H1 (cell line): Measurements from ENCODE around the gene ZNF367. TPM values are rescaled to one million over a fixed set of nuclear protein-coding genes. Genes with fewer than 3 reads are reported as not detected.

Experiments used
- CTCF ChIA-PET: fragments of 300-600 bp; sonication (Branson Sonifier 250); formaldehyde crosslinking; loops from one replicate; lab custom pipeline; 2021; ENCODE audit not compliant: partially characterized antibody; lab: Charles Lee
- POLR2A ChIA-PET: fragments of 300-600 bp; sonication (Branson Sonifier 250); formaldehyde crosslinking; loops from one replicate; lab custom pipeline; 2021; ENCODE audit warnings: inconsistent platforms; ENCODE audit not compliant: partially characterized antibody; lab: Charles Lee
- DNase-seq, 2 experiments: peaks; one replicate each; pipeline versions ENCODE4 v3.0.0 to v3.0.0-alpha.2; 2010 to 2022; ENCODE audit warnings: low spot score in 2 of 2, low read depth in 1 of 2, mixed read lengths in 1 of 2
- FAIRE-seq: peaks from 2 replicates; lab custom pipeline; 2011; peaks lifted over from hg19 to GRCh38; lab: Jason Lieb, UNC
- H2AFZ ChIP-seq: 2 replicates; pipeline ENCODE4 v1.8.1; 2012; ENCODE audit warnings: low read length, inconsistent platforms
- H2AK5ac ChIP-seq: 2 replicates; pipeline ENCODE4 v1.6.1; 2013; ENCODE audit warnings: low read depth, low read length
- H2BK120ac ChIP-seq: replicated peaks from 2 replicates; pipeline ENCODE3; 2013; ENCODE audit warnings: low read depth, low read length, inconsistent platforms
- H2BK12ac ChIP-seq: 2 replicates; pipeline ENCODE4 v1.6.1; 2013; ENCODE audit warnings: low read depth, low read length
- H2BK15ac ChIP-seq: 2 replicates; pipeline ENCODE4 v1.6.1; 2013; ENCODE audit warnings: low read length
- H2BK20ac ChIP-seq: 2 replicates; pipeline ENCODE4 v1.6.1; 2013; ENCODE audit warnings: low read length
- H2BK5ac ChIP-seq: 2 replicates; pipeline ENCODE4 v1.6.1; 2013; ENCODE audit warnings: low read depth, low read length
- H3K14ac ChIP-seq: 2 replicates; pipeline ENCODE4 v1.6.1; 2013; ENCODE audit warnings: inconsistent platforms; ENCODE audit not compliant: insufficient read length
- H3K18ac ChIP-seq: 2 replicates; pipeline ENCODE4 v1.6.1; 2013; ENCODE audit warnings: low read length; ENCODE audit errors: extremely low read depth
- H3K23ac ChIP-seq: 2 replicates; pipeline ENCODE4 v1.6.1; 2013; ENCODE audit warnings: inconsistent platforms; ENCODE audit not compliant: insufficient read length
- H3K23me2 ChIP-seq: 2 replicates; pipeline ENCODE4 v1.6.1; 2013; ENCODE audit warnings: low read depth, low read length
- H3K27ac ChIP-seq: 2 replicates; pipeline ENCODE4 v1.6.1; 2011; ENCODE audit warnings: low read depth, low read length, inconsistent platforms
- H3K27me3 ChIP-seq, 4 experiments: replicated peaks in 1 of 4; 1 replicate in 1 of 4; 2 replicates in 3 of 4; pipeline versions ENCODE4 v1.6.1 to v1.8.1; 2011 to 2013; ENCODE audit warnings: low read length in 3 of 4, mild to moderate bottlenecking in 3 of 4, inconsistent platforms in 2 of 4, mixed read lengths in 2 of 4, moderate library complexity in 1 of 4; ENCODE audit not compliant: control insufficient read depth in 3 of 4, insufficient read depth in 3 of 4; ENCODE audit errors: extremely low read depth in 1 of 4
- H3K36me3 ChIP-seq, 4 experiments: 2 replicates each; pipeline versions ENCODE4 v1.6.1 to v1.8.1; 2011 to 2013; ENCODE audit warnings: mild to moderate bottlenecking in 4 of 4, low read length in 3 of 4, moderate library complexity in 2 of 4, control low read depth in 1 of 4, inconsistent platforms in 1 of 4; ENCODE audit not compliant: insufficient read depth in 4 of 4, control insufficient read depth in 2 of 4
- H3K4ac ChIP-seq: replicated peaks from 2 replicates; pipeline ENCODE3; 2013; ENCODE audit warnings: low read length, low read depth, mixed read lengths, inconsistent platforms; ENCODE audit not compliant: insufficient read length
- H3K4me1 ChIP-seq, 4 experiments: replicated peaks in 1 of 4; 1 replicate in 1 of 4; 2 replicates in 3 of 4; pipeline versions ENCODE4 v1.6.1 to v1.8.1; 2011 to 2013; ENCODE audit warnings: low read length in 3 of 4, inconsistent platforms in 2 of 4, mixed read lengths in 1 of 4; ENCODE audit not compliant: insufficient read depth in 4 of 4, control insufficient read depth in 3 of 4
- H3K4me2 ChIP-seq, 2 experiments: 2 replicates each; pipeline versions ENCODE4 v1.6.1 to v1.8.1; 2011 to 2013; ENCODE audit warnings: low read depth in 2 of 2, low read length in 2 of 2, control low read depth in 1 of 2, inconsistent platforms in 1 of 2, mild to moderate bottlenecking in 1 of 2; ENCODE audit not compliant: insufficient read depth in 1 of 2
- H3K4me3 ChIP-seq, 4 experiments: fragments of 200-600, 300-600 bp in 1 of 4; sonication (generic), shearing (Covaris generic), sonication (Bioruptor Twin) in 1 of 4; 2 replicates each; pipeline versions ENCODE4 v1.5.1 to v1.8.1; 2011 to 2016; ENCODE audit warnings: low read length in 4 of 4, low read depth in 3 of 4, control low read depth in 2 of 4, inconsistent platforms in 2 of 4, mild to moderate bottlenecking in 2 of 4, mixed read lengths in 1 of 4, moderate library complexity in 1 of 4; ENCODE audit not compliant: insufficient read depth in 2 of 4; ENCODE audit errors: extremely low read depth in 1 of 4
- H3K56ac ChIP-seq: replicated peaks from 2 replicates; pipeline ENCODE3; 2013; ENCODE audit warnings: low read depth, mild to moderate bottlenecking, mixed read lengths, low read length, inconsistent platforms; ENCODE audit not compliant: insufficient read length
- H3K79me1 ChIP-seq: 2 replicates; pipeline ENCODE4 v1.6.1; 2013; ENCODE audit warnings: low read depth, low read length, control low read depth
- H3K79me2 ChIP-seq, 2 experiments: 2 replicates each; pipeline versions ENCODE4 v1.6.1 to v1.8.1; 2012 to 2013; ENCODE audit warnings: low read length in 2 of 2, mild to moderate bottlenecking in 2 of 2, inconsistent platforms in 1 of 2; ENCODE audit not compliant: insufficient read depth in 2 of 2, control insufficient read depth in 1 of 2
- H3K9ac ChIP-seq, 4 experiments: replicated peaks in 1 of 4; 1 replicate in 1 of 4; 2 replicates in 3 of 4; pipeline versions ENCODE4 v1.6.1 to v1.8.1; 2011 to 2013; ENCODE audit warnings: low read depth in 3 of 4, low read length in 3 of 4, control low read depth in 2 of 4, mild to moderate bottlenecking in 2 of 4, moderate library complexity in 2 of 4, inconsistent platforms in 1 of 4; ENCODE audit errors: extremely low read depth in 1 of 4
- H3K9me3 ChIP-seq, 2 experiments: 2 replicates each; pipeline versions ENCODE4 v1.6.1 to v1.8.1; 2012 to 2013; ENCODE audit warnings: mild to moderate bottlenecking in 2 of 2, moderate library complexity in 2 of 2, control low read depth in 1 of 2, inconsistent platforms in 1 of 2, low read depth in 1 of 2, low read length in 1 of 2, mixed read lengths in 1 of 2; ENCODE audit not compliant: insufficient read depth in 2 of 2
- H4K20me1 ChIP-seq, 2 experiments: replicated peaks in 1 of 2; 2 replicates each; pipeline versions ENCODE3 to v1.8.1; 2011 to 2013; ENCODE audit warnings: inconsistent platforms in 2 of 2, low read length in 2 of 2, mild to moderate bottlenecking in 1 of 2; ENCODE audit not compliant: insufficient read depth in 2 of 2, control insufficient read depth in 1 of 2
- H4K5ac ChIP-seq: 2 replicates; pipeline ENCODE4 v1.6.1; 2013; ENCODE audit warnings: low read length, low read depth, mixed read lengths, inconsistent platforms; ENCODE audit not compliant: insufficient read length
- H4K8ac ChIP-seq: 2 replicates; pipeline ENCODE4 v1.8.0; 2013; ENCODE audit warnings: mild to moderate bottlenecking, moderate library complexity, low read length, inconsistent platforms; ENCODE audit not compliant: insufficient read depth; ENCODE audit errors: extremely low read depth
- H4K91ac ChIP-seq: replicated peaks from 2 replicates; pipeline ENCODE3; 2013; ENCODE audit warnings: low read length, mixed read lengths, inconsistent platforms; ENCODE audit not compliant: insufficient read length
- FOSL1 ChIP-seq: IDR thresholded peaks from 2 replicates; pipeline ENCODE4 v1.6.1; 2011; ENCODE audit warnings: mild to moderate bottlenecking, low read depth, low read length, moderate library complexity; ENCODE audit not compliant: insufficient read depth
- GABPA ChIP-seq: IDR thresholded peaks from 2 replicates; pipeline ENCODE4 v1.6.1; 2011; ENCODE audit warnings: mild to moderate bottlenecking, low read length, moderate library complexity, borderline replicate concordance; ENCODE audit not compliant: insufficient read depth
- SRF ChIP-seq: IDR thresholded peaks from 2 replicates; pipeline ENCODE4 v1.6.1; 2011; ENCODE audit warnings: mild to moderate bottlenecking, low read depth, low read length, moderate library complexity
- WGBS, 2 experiments: shearing (Covaris generic) in 1 of 2; methylation state at CpG; one replicate each; pipeline versions ENCODE4 v1.1.6 to v1.1.7; 2013 to 2015; ENCODE audit warnings: low lambda C conversion rate in 2 of 2, mixed read lengths in 2 of 2, inconsistent platforms in 1 of 2, low coverage in 1 of 2, missing lambda C conversion rate in 1 of 2; ENCODE audit not compliant: insufficient replicate concordance in 2 of 2, insufficient coverage in 1 of 2, insufficient read length in 1 of 2; ENCODE audit errors: extremely low coverage in 1 of 2, missing lambda C conversion rate in 1 of 2; 5-methylcytosine and 5-hydroxymethylcytosine counted together
- polyA plus RNA-seq, 7 experiments: library from polyadenylated mRNA; depleted of rRNA in 3 of 7; stranded (reverse) in 5 of 7; unstranded in 2 of 7; fragments of >200 nt in 5 of 7; fragments of 200-250 nt in 2 of 7; gene quantifications; 1 replicate in 5 of 7; 2 replicates in 1 of 7; 4 replicates in 1 of 7; pipeline versions ENCODE4 v1.2.1 to v1.2.3, GENCODE V29; 2011 to 2013; ENCODE audit warnings: missing spikeins in 2 of 7, mixed read lengths in 2 of 7
- total RNA-seq: library from RNA; stranded (reverse); fragmentation: NEBNext Ultra II Directional; extraction: Animal tissue kit (Norgen Biotek cat#: 25700); gene quantifications from 2 replicates; pipeline ENCODE4 v1.2.1, GENCODE V29; 2021

ZNF367 gene
- total and polyA plus RNA-seq, 2 of the 8 experiments (the other 6 are each of a cell fraction or from before 2014, with no cell fraction given): 2.2 to 8.2 TPM

GRCh38 chr9:96350866-96351265, 67.3 kb downstream of the ZNF367 start:
- TF ChIP-seq GABPA (no peak), SRF (no peak), FOSL1 (no peak)
- H4K20me1 ChIP-seq: no peaks in the 10 kb centered on the region
- no peaks in the 10 kb centered on the region; a peak in 1 of 8 replicates for H3K36me3 ChIP-seq
- no peak overlapping the region for H3K4me2 ChIP-seq
- no peak overlapping the region for H4K91ac ChIP-seq
- FAIRE-seq (no peak), DNase-seq (no peak)
- H2AK5ac ChIP-seq: no peak overlapping the region
- no peak overlapping the region for H2BK120ac ChIP-seq
- WGBS, 2 experiments: 92% methylated on average over 1 of the region's 1 CpG; no CpG with 5 or more reads in 1 of the 2 experiments
- ChIA-PET POLR2A (no interaction called here), CTCF (interaction anchor here (1.0 to 1.4 kb wide), 2 partner anchors 44 to 105 kb away, joined by 3 read pairs; no protein-coding TSS in a partner anchor)
- no peak overlapping the region for H2AFZ ChIP-seq
- H2BK12ac ChIP-seq: no peak overlapping the region
- H3K4ac ChIP-seq: no peak overlapping the region
- H2BK5ac ChIP-seq: no peak overlapping the region
- no peaks in the 10 kb centered on the region for H3K27me3 ChIP-seq
- H4K5ac ChIP-seq: no peak overlapping the region
- no peak overlapping the region for H3K9ac ChIP-seq
- no peaks in the 10 kb centered on the region for H3K79me1 ChIP-seq
- no peaks in the 10 kb centered on the region for H3K23me2 ChIP-seq
- H3K27ac ChIP-seq: no peak overlapping the region
- peaks cover 0 to 4% of the 10 kb centered on the region in 2 experiments; a peak in 2 of 4 replicates for H3K9me3 ChIP-seq
- H3K18ac ChIP-seq: no peak overlapping the region
- no peak overlapping the region for H3K14ac ChIP-seq
- H4K8ac ChIP-seq: no peak overlapping the region
- no peak overlapping the region for H3K56ac ChIP-seq
- no peak overlapping the region for H2BK20ac ChIP-seq
- H2BK15ac ChIP-seq: no peak overlapping the region
- H3K23ac ChIP-seq: no peak overlapping the region
- H3K4me3 ChIP-seq: no peak overlapping the region
- no peaks in the 10 kb centered on the region for H3K79me2 ChIP-seq
- H3K4me1 ChIP-seq: peaks cover 0 to 6% (median 4%) of the 10 kb centered on the region in 4 experiments; a peak in 2 of 7 replicates
